GM21423 (cell line): ENCODE results near the gene PSMG3.

Source experiments
- ATAC-seq: cut with Tn5 transposase; IDR thresholded peaks from one replicate; pipeline ENCODE4 v1.9.1; 2021; ENCODE audit warnings: mild to moderate bottlenecking, moderate library complexity; ENCODE audit not compliant: unreplicated experiment

PSMG3 gene

GRCh38 chr7:1559626-1560590 lies 9.9 kb downstream of the PSMG3 start:
- ATAC-seq = no peak

GRCh38 chr7:1558841-1559625 lies 10.8 kb downstream of the PSMG3 start:
- no peak for ATAC-seq

GRCh38 chr7:1558181-1558811 lies 11.5 kb downstream of the PSMG3 start:
- ATAC-seq = no peak

GRCh38 chr7:1557771-1558170 lies 12.1 kb downstream of the PSMG3 start:
- ATAC-seq = no peak

GRCh38 chr7:1557006-1557405 lies 12.8 kb downstream of the PSMG3 start:
- no peak for ATAC-seq

- peak; percentile 46 for ATAC-seq
These were observed 13.9 kb downstream of the PSMG3 start, which contains the start of gene TMEM184A for GRCh38 chr7:1555813-1556543. TMEM184A (minus strand) TSS chr7:1556205; CDS start chr7:1555484, 721 bp downstream.

GRCh38 chr7:1555046-1555812 lies 14.6 kb downstream of the PSMG3 start:
- no peak for ATAC-seq

- no peak for ATAC-seq
These were observed 15.3 kb downstream of the PSMG3 start for GRCh38 chr7:1554333-1555045.

GRCh38 chr7:1553512-1554210 lies 16.2 kb downstream of the PSMG3 start:
- no peak for ATAC-seq

GRCh38 chr7:1552200-1552599 lies 17.6 kb downstream of the PSMG3 start:
- no peak for ATAC-seq

GRCh38 chr7:1550846-1551155 lies 19.0 kb downstream of the PSMG3 start:
- ATAC-seq = no peak

- ATAC-seq = no peak
These were observed 19.6 kb downstream of the PSMG3 start for GRCh38 chr7:1550005-1550845.

GRCh38 chr7:1549357-1550004 lies 20.4 kb downstream of the PSMG3 start:
- no peak for ATAC-seq

- ATAC-seq = no peak
These were observed 20.9 kb downstream of the PSMG3 start for GRCh38 chr7:1548944-1549343.

GRCh38 chr7:1548438-1548831 lies 21.4 kb downstream of the PSMG3 start:
- no peak for ATAC-seq

GRCh38 chr7:1547777-1548437 lies 21.9 kb downstream of the PSMG3 start:
- no peak for ATAC-seq
